ENCODE data around the gene PDE3B. TPM values are rescaled to one million over a fixed set of nuclear protein-coding genes. Genes with fewer than 3 reads are reported as not detected.
A peak's percentile ranks its signal among the peaks of the same experiment; 100 is the strongest.

PDE3B gene
- total RNA-seq, 2 donors from 2014 or later: 21.5 to 23.6 TPM

GRCh38 chr11:14636119-14636518 lies 7.5 kb upstream of the PDE3B start:
- Histone ChIP-seq H3K4me1 (peaks cover 3% of the 10 kb centered on the region), H3K27me3 (no peaks in the 10 kb centered on the region), H3K9ac (ENCODE audit: low read depth in 2 of 2, low read length in 2 of 2) (no peak overlapping the region), H3K4me3 (no peak overlapping the region), H3K9me3 (no peaks in the 10 kb centered on the region), H3K27ac (no peak overlapping the region), H3K36me3 (no peaks in the 10 kb centered on the region)
- intact Hi-C loops (cut with DNase I): no loop called here
- DNase-seq: no peak
- no peak for TF ChIP-seq CTCF (IDR thresholded peaks at IDR 0.05)

- TF ChIP-seq CTCF (IDR thresholded peaks at IDR 0.05): no peak
- no peak overlapping the region for H3K27ac ChIP-seq
- intact Hi-C loops (cut with DNase I): no loop called here
Observed at GRCh38 chr11:14637868-14638409, 5.7 kb upstream of the PDE3B start.

GRCh38 chr11:14638561-14638960 lies 5.0 kb upstream of the PDE3B start:
- Histone ChIP-seq H3K9ac (ENCODE audit: low read depth in 2 of 2, low read length in 2 of 2) (no peak overlapping the region), H3K4me1 (peaks cover 3% of the 10 kb centered on the region), H3K36me3 (no peaks in the 10 kb centered on the region), H3K27ac (no peak overlapping the region), H3K4me3 (no peak overlapping the region), H3K27me3 (no peaks in the 10 kb centered on the region), H3K9me3 (no peaks in the 10 kb centered on the region)
- DNase-seq: no peak
- intact Hi-C loops (cut with DNase I): no loop called here
- TF ChIP-seq CTCF (IDR thresholded peaks at IDR 0.05): no peak

More at GRCh38 chr11:14637868-14638409, 5.7 kb upstream of the PDE3B start:
- peaks cover 3% of the 10 kb centered on the region for H3K4me1 ChIP-seq
- no peaks in the 10 kb centered on the region for H3K9me3 ChIP-seq
- no peaks in the 10 kb centered on the region for H3K36me3 ChIP-seq
- no peak for DNase-seq
- H3K27me3 ChIP-seq: no peaks in the 10 kb centered on the region
- H3K9ac ChIP-seq (ENCODE audit: low read depth in 2 of 2, low read length in 2 of 2): no peak overlapping the region
- no peak overlapping the region for H3K4me3 ChIP-seq

- no peaks in the 10 kb centered on the region for H3K4me1 ChIP-seq
- H3K27ac ChIP-seq: no peak overlapping the region
- no peak overlapping the region for H3K9ac ChIP-seq (ENCODE audit: low read depth in 2 of 2, low read length in 2 of 2)
- TF ChIP-seq CTCF (IDR thresholded peaks at IDR 0.05): no peak
- no peaks in the 10 kb centered on the region for H3K36me3 ChIP-seq
- intact Hi-C loops (cut with DNase I): loop anchor here (10.0 kb wide), 2 partner anchors 97 to 253 kb away; partner anchors contain the start of gene CYP2R1
- no peak for DNase-seq
- no peaks in the 10 kb centered on the region for H3K9me3 ChIP-seq
- no peaks in the 10 kb centered on the region for H3K27me3 ChIP-seq
- H3K4me3 ChIP-seq: no peak overlapping the region
Observed at GRCh38 chr11:14641801-14642200, 1.8 kb upstream of the PDE3B start.

- DNase-seq: no peak
- intact Hi-C loops (cut with DNase I): loop anchor here (10.0 kb wide), 2 partner anchors 98 to 252 kb away; partner anchors contain the start of gene CYP2R1
- Histone ChIP-seq H3K36me3 (no peaks in the 10 kb centered on the region), H3K9ac (ENCODE audit: low read depth in 2 of 2, low read length in 2 of 2) (peak overlapping the region in 1 of 2 donors; percentile 68), H3K4me1 (no peaks in the 10 kb centered on the region), H3K27ac (no peak overlapping the region), H3K9me3 (no peaks in the 10 kb centered on the region), H3K4me3 (no peak overlapping the region), H3K27me3 (no peaks in the 10 kb centered on the region)
- no peak for TF ChIP-seq CTCF (IDR thresholded peaks at IDR 0.05)
Observed at GRCh38 chr11:14642453-14642852, 1.2 kb upstream of the PDE3B start.

All from colonic mucosa (tissue), 4 donors.